Panc1 (cell line): ENCODE data around the gene TENT4B. TPM values are rescaled to one million over a fixed set of nuclear protein-coding genes. Genes with fewer than 3 reads are reported as not detected.

Source experiments
- ATAC-seq: fragments of 200-7000 bp; cut with Tn5 transposase; 2 replicates; pipeline ENCODE4 v1.9.1; 2020; ENCODE audit warnings: mild to moderate bottlenecking, moderate library complexity
- BruUV-seq: library from RNA; stranded (reverse); fragments of 400-500 nt; replicated peaks from 2 replicates; lab custom pipeline; 2021; lab: Mats Ljungman, UMichigan
- CTCF ChIA-PET: fragments of 300-600 bp; sonication (Branson Sonifier 250); formaldehyde crosslinking; loops from one replicate; lab custom pipeline; 2022; ENCODE audit warnings: antibody characterized with exemption; lab: Charles Lee
- POLR2A ChIA-PET: fragments of 300-600 bp; sonication (Branson Sonifier 250); formaldehyde crosslinking; loops from one replicate; lab custom pipeline; 2022; ENCODE audit warnings: antibody characterized with exemption; lab: Charles Lee
- DNase-seq: peaks from one replicate; pipeline ENCODE4 v3.0.0-alpha.2; 2010; ENCODE audit warnings: low read depth, low spot score
- H3K27ac ChIP-seq: 2 replicates; pipeline ENCODE4 v1.5.1; 2011; ENCODE audit warnings: mild to moderate bottlenecking, low read length, inconsistent platforms
- H3K27me3 ChIP-seq: fragments of 200-500 bp; sonication (Bioruptor generic); 2 replicates; pipeline ENCODE4 v1.6.0; 2014; ENCODE audit warnings: low read length, inconsistent platforms; ENCODE audit not compliant: control insufficient read depth, insufficient read depth
- H3K36me3 ChIP-seq: fragments of 200-500 bp; sonication (Bioruptor generic); 2 replicates; pipeline ENCODE4 v1.5.1; 2014; ENCODE audit warnings: inconsistent platforms, mild to moderate bottlenecking, low read length, moderate library complexity; ENCODE audit not compliant: control insufficient read depth, insufficient read depth
- H3K4me1 ChIP-seq: 2 replicates; pipeline ENCODE4 v1.5.1; 2011; ENCODE audit warnings: inconsistent platforms, mild to moderate bottlenecking, low read length, moderate library complexity; ENCODE audit not compliant: control insufficient read depth, insufficient read depth
- H3K4me3 ChIP-seq, 2 experiments: 2 replicates each; pipeline ENCODE4 v1.5.1; 2011 to 2012; ENCODE audit warnings: low read depth in 2 of 2, low read length in 2 of 2, mild to moderate bottlenecking in 2 of 2, inconsistent platforms in 1 of 2, moderate library complexity in 1 of 2
- H3K9me3 ChIP-seq: fragments of 200-500 bp; sonication (Bioruptor generic); 2 replicates; pipeline ENCODE4 v1.5.1; 2014; ENCODE audit warnings: low read depth, mild to moderate bottlenecking, inconsistent platforms, low read length, moderate library complexity; ENCODE audit not compliant: control insufficient read depth, insufficient read depth
- POLR2AphosphoS5 ChIP-seq: IDR thresholded peaks from 2 replicates; pipeline ENCODE4 v1.6.1; 2012; ENCODE audit warnings: mild to moderate bottlenecking, low read depth, low read length, moderate library complexity
- SIN3A ChIP-seq: IDR thresholded peaks from 2 replicates; pipeline ENCODE4 v1.6.1; 2012; ENCODE audit warnings: low read depth, mild to moderate bottlenecking, low read length, moderate library complexity, borderline replicate concordance; ENCODE audit not compliant: insufficient read depth
- TCF7L2 ChIP-seq: IDR thresholded peaks from 2 replicates; pipeline ENCODE4 v1.6.1; 2011; ENCODE audit warnings: mild to moderate bottlenecking, low read depth, low read length, inconsistent platforms
- in situ Hi-C: cut with HindIII; loops from 2 replicates; pipeline ENCODE4 v1.10.0; 2016; ENCODE audit warnings: low sequenced_read_pairs, low pct_unique_long_range_greater_than_20kb
- intact Hi-C: fragments of 100-400 bp; cut with micrococcal nuclease; formaldehyde crosslinking; loops from one replicate; pipeline ENCODE4 v1.10.0; 2022; ENCODE audit not compliant: unreplicated experiment
- total RNA-seq: library from RNA; stranded (reverse); gene quantifications from one replicate; pipeline ENCODE4 v1.2.1, GENCODE V29; 2021; ENCODE audit not compliant: unreplicated experiment
- TF ChIP-seq, protein P1 (sequence below), 2 experiments: IDR thresholded peaks; 2 replicates each; pipeline ENCODE4 v1.6.1; 2011 to 2012; ENCODE audit warnings: low read depth in 2 of 2, control low read depth in 1 of 2, low read length in 1 of 2, mild to moderate bottlenecking in 1 of 2, moderate library complexity in 1 of 2; ENCODE audit not compliant: insufficient read depth in 1 of 2
- TF ChIP-seq, protein P2 (sequence below): fragments of 450-650 bp; IDR thresholded peaks from 2 replicates; pipeline ENCODE4 v1.5.1; 2017; ENCODE audit warnings: mild to moderate bottlenecking

TENT4B gene
- total RNA-seq, 1 experiment from 2014 or later = 9.7 TPM

DNA sequence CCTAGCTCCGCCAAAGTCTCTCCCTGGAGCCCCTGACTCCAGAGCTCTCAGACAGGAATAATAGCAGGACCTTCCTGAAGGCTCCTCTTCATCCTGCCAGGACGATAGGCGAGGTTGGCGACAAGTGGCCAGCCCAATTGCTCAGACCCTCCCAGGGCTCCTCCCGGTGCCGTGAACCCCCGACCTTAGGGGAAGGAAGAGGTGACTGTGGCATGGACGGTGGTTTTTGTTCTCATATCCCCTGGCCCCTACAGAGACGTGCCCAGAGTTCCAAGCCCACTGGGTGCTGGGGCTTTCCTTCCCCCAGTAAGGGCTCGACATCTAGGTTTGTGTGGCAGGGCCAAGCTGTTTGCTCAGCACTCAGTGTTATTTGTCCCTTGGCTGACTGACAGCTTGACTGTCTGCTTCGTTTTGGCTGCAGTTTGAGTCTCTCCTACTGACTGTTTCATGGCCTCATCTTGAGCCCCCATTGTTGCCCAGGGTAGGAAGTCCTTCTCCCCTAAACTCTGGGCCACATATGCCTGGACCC is 108.7 kb downstream of the TENT4B start:
- POLR2A ChIA-PET = no interaction called here
- peaks cover 6% of the 10 kb centered on the region; the same call in 1 of the 2 replicates for H3K4me1 ChIP-seq
- TF ChIP-seq TCF7L2 (no peak), SIN3A (no peak), POLR2AphosphoS5 (no peak)
- TF ChIP-seq, protein P1, sequence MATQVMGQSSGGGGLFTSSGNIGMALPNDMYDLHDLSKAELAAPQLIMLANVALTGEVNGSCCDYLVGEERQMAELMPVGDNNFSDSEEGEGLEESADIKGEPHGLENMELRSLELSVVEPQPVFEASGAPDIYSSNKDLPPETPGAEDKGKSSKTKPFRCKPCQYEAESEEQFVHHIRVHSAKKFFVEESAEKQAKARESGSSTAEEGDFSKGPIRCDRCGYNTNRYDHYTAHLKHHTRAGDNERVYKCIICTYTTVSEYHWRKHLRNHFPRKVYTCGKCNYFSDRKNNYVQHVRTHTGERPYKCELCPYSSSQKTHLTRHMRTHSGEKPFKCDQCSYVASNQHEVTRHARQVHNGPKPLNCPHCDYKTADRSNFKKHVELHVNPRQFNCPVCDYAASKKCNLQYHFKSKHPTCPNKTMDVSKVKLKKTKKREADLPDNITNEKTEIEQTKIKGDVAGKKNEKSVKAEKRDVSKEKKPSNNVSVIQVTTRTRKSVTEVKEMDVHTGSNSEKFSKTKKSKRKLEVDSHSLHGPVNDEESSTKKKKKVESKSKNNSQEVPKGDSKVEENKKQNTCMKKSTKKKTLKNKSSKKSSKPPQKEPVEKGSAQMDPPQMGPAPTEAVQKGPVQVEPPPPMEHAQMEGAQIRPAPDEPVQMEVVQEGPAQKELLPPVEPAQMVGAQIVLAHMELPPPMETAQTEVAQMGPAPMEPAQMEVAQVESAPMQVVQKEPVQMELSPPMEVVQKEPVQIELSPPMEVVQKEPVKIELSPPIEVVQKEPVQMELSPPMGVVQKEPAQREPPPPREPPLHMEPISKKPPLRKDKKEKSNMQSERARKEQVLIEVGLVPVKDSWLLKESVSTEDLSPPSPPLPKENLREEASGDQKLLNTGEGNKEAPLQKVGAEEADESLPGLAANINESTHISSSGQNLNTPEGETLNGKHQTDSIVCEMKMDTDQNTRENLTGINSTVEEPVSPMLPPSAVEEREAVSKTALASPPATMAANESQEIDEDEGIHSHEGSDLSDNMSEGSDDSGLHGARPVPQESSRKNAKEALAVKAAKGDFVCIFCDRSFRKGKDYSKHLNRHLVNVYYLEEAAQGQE (IDR thresholded peaks at IDR 0.05; ENCODE audit: insufficient read depth in 1 of 2, low read depth in 2 of 2, low read length in 1 of 2) = no peak
- TF ChIP-seq, protein P2, sequence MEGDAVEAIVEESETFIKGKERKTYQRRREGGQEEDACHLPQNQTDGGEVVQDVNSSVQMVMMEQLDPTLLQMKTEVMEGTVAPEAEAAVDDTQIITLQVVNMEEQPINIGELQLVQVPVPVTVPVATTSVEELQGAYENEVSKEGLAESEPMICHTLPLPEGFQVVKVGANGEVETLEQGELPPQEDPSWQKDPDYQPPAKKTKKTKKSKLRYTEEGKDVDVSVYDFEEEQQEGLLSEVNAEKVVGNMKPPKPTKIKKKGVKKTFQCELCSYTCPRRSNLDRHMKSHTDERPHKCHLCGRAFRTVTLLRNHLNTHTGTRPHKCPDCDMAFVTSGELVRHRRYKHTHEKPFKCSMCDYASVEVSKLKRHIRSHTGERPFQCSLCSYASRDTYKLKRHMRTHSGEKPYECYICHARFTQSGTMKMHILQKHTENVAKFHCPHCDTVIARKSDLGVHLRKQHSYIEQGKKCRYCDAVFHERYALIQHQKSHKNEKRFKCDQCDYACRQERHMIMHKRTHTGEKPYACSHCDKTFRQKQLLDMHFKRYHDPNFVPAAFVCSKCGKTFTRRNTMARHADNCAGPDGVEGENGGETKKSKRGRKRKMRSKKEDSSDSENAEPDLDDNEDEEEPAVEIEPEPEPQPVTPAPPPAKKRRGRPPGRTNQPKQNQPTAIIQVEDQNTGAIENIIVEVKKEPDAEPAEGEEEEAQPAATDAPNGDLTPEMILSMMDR = no peak
- intact Hi-C loops = no loop called here
- CTCF ChIA-PET = no interaction called here
- H3K27me3 ChIP-seq = no peaks in the 10 kb centered on the region
- no peak overlapping the region for H3K4me3 ChIP-seq
- ATAC-seq (no peak), DNase-seq (no peak)
- H3K9me3 ChIP-seq = no peaks in the 10 kb centered on the region
- H3K36me3 ChIP-seq = no peaks in the 10 kb centered on the region
- in situ Hi-C loops = no loop called here
- no peak overlapping the region for H3K27ac ChIP-seq
- no TSS peak for BruUV-seq

DNA sequence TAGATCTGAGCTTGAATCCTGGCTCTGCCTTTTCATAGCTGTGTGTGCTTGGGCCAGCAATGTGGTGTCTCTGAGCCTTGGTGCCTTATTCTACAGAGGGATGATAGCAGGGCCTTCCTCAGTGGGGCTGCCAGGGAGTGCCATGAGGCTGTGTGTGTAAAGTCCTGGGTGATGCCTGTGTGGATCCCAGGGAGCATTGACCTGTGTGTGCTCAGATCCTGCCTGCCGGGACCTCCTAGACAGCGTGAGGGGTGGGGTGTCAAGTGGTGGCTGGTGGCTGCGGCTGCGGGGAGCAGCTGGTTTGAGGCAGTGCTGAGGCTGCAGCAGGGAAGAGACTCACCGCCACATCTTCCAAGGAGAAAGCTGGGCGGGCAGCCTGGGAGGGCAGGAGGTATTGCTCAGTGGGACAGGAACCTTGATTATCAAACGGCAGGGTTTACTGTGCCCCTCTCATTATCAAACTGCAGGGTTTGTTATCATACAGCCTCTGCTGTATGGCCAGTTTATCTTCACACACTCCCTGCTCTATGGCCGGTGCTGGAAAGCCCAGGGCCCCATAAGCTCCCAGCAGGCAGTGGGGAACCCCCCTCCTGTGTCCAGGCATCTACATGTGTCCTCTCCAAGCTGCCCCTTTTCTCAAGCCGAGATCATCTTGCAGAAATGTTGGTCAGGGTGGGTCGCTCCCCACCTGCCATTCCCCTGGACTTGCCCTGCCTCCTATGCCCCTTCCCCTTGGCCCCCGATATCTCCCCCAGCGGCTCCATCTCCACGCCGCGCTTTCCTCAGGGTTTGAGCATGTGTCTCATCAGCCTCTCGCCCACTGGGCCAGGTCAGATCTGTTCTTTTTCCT is 110.2 kb downstream of the TENT4B start:
- ChIA-PET POLR2A (no interaction called here), CTCF (no interaction called here)
- in situ Hi-C loops = no loop called here
- Histone ChIP-seq H3K27ac (no peak overlapping the region), H3K4me3 (no peak overlapping the region), H3K9me3 (no peaks in the 10 kb centered on the region), H3K4me1 (peaks cover 6% of the 10 kb centered on the region; the same call in 1 of the 2 replicates), H3K27me3 (no peaks in the 10 kb centered on the region), H3K36me3 (no peaks in the 10 kb centered on the region)
- TF ChIP-seq POLR2AphosphoS5 = no peak
- BruUV-seq = no TSS peak
- intact Hi-C loops = no loop called here
- ATAC-seq (no peak), DNase-seq (no peak)
